Neural cell (in vitro differentiated cells): Measurements from ENCODE around the gene TGM1. TPM values are rescaled to one million over a fixed set of nuclear protein-coding genes. Genes with fewer than 3 reads are reported as not detected.
"Not testable (repeated sequence)": the region's sequence is repeated elsewhere in the genome, so short reads cannot be mapped to it uniquely, and the experiment has no call there.

ENCODE experiments used
- H2AFZ ChIP-seq: fragments of 200-600, 300-800 bp; sonication (generic), shearing (Covaris generic); 2 replicates; pipeline ENCODE4 v1.6.0; 2014; ENCODE audit warnings: low read depth, mild to moderate bottlenecking, antibody characterized with exemption, low read length, moderate library complexity
- H3F3A ChIP-seq: fragments of 200-600 bp; shearing (Covaris generic); 2 replicates; pipeline ENCODE4 v1.6.1; 2016; ENCODE audit warnings: mild to moderate bottlenecking, moderate library complexity, mixed read lengths, antibody characterized with exemption, low read length; ENCODE audit not compliant: insufficient read depth, poor library complexity, severe bottlenecking
- H3K27ac ChIP-seq: fragments of 200-600, 300-800 bp; sonication (generic), shearing (Covaris generic); 2 replicates; pipeline ENCODE4 v1.5.1; 2014; ENCODE audit warnings: mild to moderate bottlenecking, low read length, moderate library complexity
- H3K27me3 ChIP-seq: fragments of 300-800, 200-600 bp; sonication (generic), shearing (Covaris generic); 2 replicates; pipeline ENCODE4 v1.6.0; 2014; ENCODE audit warnings: mild to moderate bottlenecking, low read depth, low read length, moderate library complexity; ENCODE audit not compliant: insufficient read depth
- H3K36me3 ChIP-seq: fragments of 300-800, 200-600 bp; sonication (generic), shearing (Covaris generic); 2 replicates; pipeline ENCODE4 v1.5.1; 2014; ENCODE audit warnings: mild to moderate bottlenecking, antibody characterized with exemption, low read length, moderate library complexity; ENCODE audit not compliant: insufficient read depth
- H3K4me2 ChIP-seq: fragments of 300-800, 200-600 bp; sonication (generic), shearing (Covaris generic); 2 replicates; pipeline ENCODE4 v1.6.0; 2014; ENCODE audit warnings: mild to moderate bottlenecking, low read length
- H3K4me3 ChIP-seq: fragments of 300-800, 200-600 bp; sonication (generic), shearing (Covaris generic); 2 replicates; pipeline ENCODE4 v1.5.1; 2014; ENCODE audit warnings: mild to moderate bottlenecking, low read length, moderate library complexity
- H3K79me2 ChIP-seq: fragments of 200-600 bp; shearing (Covaris generic); replicated peaks from 2 replicates; pipeline ENCODE4 v1.6.0; 2014; ENCODE audit warnings: mild to moderate bottlenecking, low read length, moderate library complexity; ENCODE audit not compliant: insufficient read depth
- H3K9ac ChIP-seq: fragments of 300-800, 200-600 bp; sonication (generic), shearing (Covaris generic); 2 replicates; pipeline ENCODE4 v1.6.1; 2016; ENCODE audit warnings: mild to moderate bottlenecking, low read length, mixed read lengths
- H3K9me2 ChIP-seq: fragments of 200-600 bp; shearing (Covaris generic); 2 replicates; pipeline ENCODE4 v1.6.1; 2016; ENCODE audit warnings: mild to moderate bottlenecking, low read length, mixed read lengths; ENCODE audit not compliant: insufficient read depth
- H3K9me3 ChIP-seq: fragments of 200-600, 300-800 bp; sonication (generic), shearing (Covaris generic); 2 replicates; pipeline ENCODE4 v1.6.1; 2016; ENCODE audit warnings: mild to moderate bottlenecking, mixed run types, low read length, moderate library complexity, mixed read lengths
- H4K20me1 ChIP-seq: fragments of 200-600 bp; shearing (Covaris generic); 2 replicates; pipeline ENCODE4 v1.6.1; 2016; ENCODE audit warnings: mild to moderate bottlenecking, mixed run types; ENCODE audit not compliant: insufficient read depth
- CTCF ChIP-seq: fragments of 450-650 bp; IDR thresholded peaks from 2 replicates; pipeline ENCODE4 v1.5.1; 2014; ENCODE audit warnings: antibody characterized with exemption, mild to moderate bottlenecking, moderate library complexity; ENCODE audit not compliant: poor library complexity, severe bottlenecking
- MXI1 ChIP-seq: fragments of 450-650 bp; conservative IDR thresholded peaks from 2 replicates; pipeline ENCODE4 v1.6.1; 2014; ENCODE audit warnings: antibody characterized with exemption, mild to moderate bottlenecking; ENCODE audit not compliant: poor library complexity, severe bottlenecking
- RAD21 ChIP-seq: fragments of 450-650 bp; conservative IDR thresholded peaks from 2 replicates; pipeline ENCODE4 v1.6.1; 2014; ENCODE audit warnings: antibody characterized with exemption, mild to moderate bottlenecking, moderate library complexity
- TAF1 ChIP-seq: IDR thresholded peaks from 2 replicates; pipeline ENCODE4 v1.6.1; 2012; ENCODE audit warnings: low read depth
- polyA plus RNA-seq: library from polyadenylated mRNA; depleted of rRNA; stranded (reverse); fragments of >200 nt; gene quantifications from 2 replicates; pipeline ENCODE4 v1.2.3, GENCODE V29; 2014
- small RNA-seq, 3 experiments: library from RNA; depleted of rRNA; stranded (forward); fragments of <200 nt; gene quantifications; one replicate each; pipeline ENCODE3, GENCODE V24; 2012

TGM1 gene
- polyA plus RNA-seq, 1 donor from 2014 or later, result 3.6 TPM

GRCh38 chr14:24204163-24205146 is 58.5 kb downstream of the TGM1 start:
- H2AFZ ChIP-seq, result no peak overlapping the region
- H3K4me2 ChIP-seq, result no peak overlapping the region
- no peaks in the 10 kb centered on the region for H3F3A ChIP-seq
- H4K20me1 ChIP-seq, result no peaks in the 10 kb centered on the region
- no peak overlapping the region for H3K4me3 ChIP-seq
- TF ChIP-seq MXI1 (no peak), TAF1 (no peak), CTCF (no peak), RAD21 (no peak)
- no peaks in the 10 kb centered on the region for H3K36me3 ChIP-seq
- no peak overlapping the region for H3K9ac ChIP-seq
- H3K27me3 ChIP-seq, result no peaks in the 10 kb centered on the region
- H3K27ac ChIP-seq, result no peak overlapping the region
- no peaks in the 10 kb centered on the region for H3K79me2 ChIP-seq
- H3K9me2 ChIP-seq, result no peaks in the 10 kb centered on the region
- no peaks in the 10 kb centered on the region for H3K9me3 ChIP-seq

- not testable (repeated sequence) for H3K27me3 ChIP-seq, H3K79me2 ChIP-seq, H3F3A ChIP-seq, H3K27ac ChIP-seq, H3K9me2 ChIP-seq, H3K4me3 ChIP-seq, H2AFZ ChIP-seq, H3K9me3 ChIP-seq, H3K9ac ChIP-seq, H4K20me1 ChIP-seq, H3K36me3 ChIP-seq, H3K4me2 ChIP-seq
Observed at GRCh38 chr14:24203249-24203886, 59.6 kb downstream of the TGM1 start.

- not testable (repeated sequence) for H3K27me3 ChIP-seq, H3F3A ChIP-seq, H3K27ac ChIP-seq, H3K9me3 ChIP-seq, H3K9ac ChIP-seq, H3K4me2 ChIP-seq, H2AFZ ChIP-seq, H3K36me3 ChIP-seq, H4K20me1 ChIP-seq, H3K9me2 ChIP-seq, H3K4me3 ChIP-seq, H3K79me2 ChIP-seq
Observed at GRCh38 chr14:24202538-24202937, 60.4 kb downstream of the TGM1 start.

Small RNA genes within 50 kb of the gene (small RNA-seq; reads per million reads assigned to genes)
- gene CHMP4A, result 0 reads per million in 3 experiments
- 0 to 0.77 (median 0) reads per million in 3 experiments for gene MDP1

Other genes starting within 250 kb of the TGM1 start
- gene CARMIL3, start 211.2 kb downstream of the TGM1 start, polyA plus RNA-seq, result 43.6 and 49.3 TPM in 2 replicates
- gene CPNE6, start 191.6 kb downstream of the TGM1 start, polyA plus RNA-seq, result 2.3 and 4.1 TPM in 2 replicates
- gene PCK2, start 168.9 kb downstream of the TGM1 start, polyA plus RNA-seq, result 0.20 and 1.2 TPM in 2 replicates
- 74.5 and 106 TPM in 2 replicates for gene DCAF11, start 148.4 kb downstream of the TGM1 start, polyA plus RNA-seq
- gene NRL, start 148.2 kb downstream of the TGM1 start, polyA plus RNA-seq, result 9.5 TPM in 2 replicates
- 0.62 and 0.88 TPM in 2 replicates for gene FITM1, start 132.5 kb downstream of the TGM1 start, polyA plus RNA-seq
- 39.5 and 55.8 TPM in 2 replicates for gene PSME1, start 127.0 kb downstream of the TGM1 start, polyA plus RNA-seq
- 45.1 and 54.6 TPM in 2 replicates for gene EMC9, start 121.6 kb downstream of the TGM1 start, polyA plus RNA-seq
- gene PSME2, start 116.6 kb downstream of the TGM1 start, polyA plus RNA-seq, result 69.1 and 73.3 TPM in 2 replicates
- gene RNF31, start 115.7 kb downstream of the TGM1 start, polyA plus RNA-seq, result 69.6 and 98.7 TPM in 2 replicates
- 5.9 and 19.6 TPM in 2 replicates for gene IRF9, start 101.9 kb downstream of the TGM1 start, polyA plus RNA-seq
- 18.5 and 22.8 TPM in 2 replicates for gene REC8, start 91.1 kb downstream of the TGM1 start, polyA plus RNA-seq
- 9.2 and 13.4 TPM in 2 replicates for gene IPO4, start 74.4 kb downstream of the TGM1 start, polyA plus RNA-seq
- 25.1 and 34.2 TPM in 2 replicates for gene TM9SF1, start 67.7 kb downstream of the TGM1 start, polyA plus RNA-seq
- 0.17 TPM in 1 of 2 replicates, not detected in the other for gene TSSK4, start 57.5 kb downstream of the TGM1 start, polyA plus RNA-seq
- gene CHMP4A, start 49.7 kb downstream of the TGM1 start, polyA plus RNA-seq, result 55.3 and 67.6 TPM in 2 replicates
- gene MDP1, start 47.1 kb downstream of the TGM1 start, polyA plus RNA-seq, result 94.2 and 116 TPM in 2 replicates
- gene NEDD8, start 30.8 kb downstream of the TGM1 start, polyA plus RNA-seq, result 406 and 431 TPM in 2 replicates
- gene GMPR2, start 30.2 kb downstream of the TGM1 start, polyA plus RNA-seq, result 132 and 403 TPM in 2 replicates
- 103 and 120 TPM in 2 replicates for gene TINF2, start 20.6 kb downstream of the TGM1 start, polyA plus RNA-seq
- gene RABGGTA, start 8.4 kb upstream of the TGM1 start, polyA plus RNA-seq, result 28.8 and 33.2 TPM in 2 replicates
- gene DHRS1, start 36.6 kb upstream of the TGM1 start, polyA plus RNA-seq, result 5.5 and 6.9 TPM in 2 replicates
- gene NOP9, start 36.7 kb upstream of the TGM1 start, polyA plus RNA-seq, result 13.0 and 19.5 TPM in 2 replicates
- gene CIDEB, start 44.8 kb upstream of the TGM1 start, polyA plus RNA-seq, result not detected in 2 replicates
- gene LTB4R2, start 47.0 kb upstream of the TGM1 start, polyA plus RNA-seq, result 3.4 and 5.0 TPM in 2 replicates
- gene LTB4R, start 48.3 kb upstream of the TGM1 start, polyA plus RNA-seq, result 4.3 and 5.2 TPM in 2 replicates
- gene ADCY4, start 71.9 kb upstream of the TGM1 start, polyA plus RNA-seq, result not detected in 2 replicates
- not detected in 2 replicates for gene RIPK3, start 76.8 kb upstream of the TGM1 start, polyA plus RNA-seq
- gene NFATC4, start 105.0 kb upstream of the TGM1 start, polyA plus RNA-seq, result 0.22 and 0.48 TPM in 2 replicates
- 5.7 and 9.1 TPM in 2 replicates for gene NYNRIN, start 135.8 kb upstream of the TGM1 start, polyA plus RNA-seq
- gene CBLN3, start 166.5 kb upstream of the TGM1 start, polyA plus RNA-seq, result not detected in 2 replicates
- 0.53 and 0.92 TPM in 2 replicates for gene KHNYN, start 166.8 kb upstream of the TGM1 start, polyA plus RNA-seq
- 142 and 173 TPM in 2 replicates for gene SDR39U1, start 179.6 kb upstream of the TGM1 start, polyA plus RNA-seq
- not detected in 2 replicates for gene CMA1, start 245.1 kb upstream of the TGM1 start, polyA plus RNA-seq